ENCODE measurements around the gene SCFD2. TPM values are rescaled to one million over a fixed set of nuclear protein-coding genes. Genes with fewer than 3 reads are reported as not detected.

SCFD2 gene
- total and polyA plus RNA-seq, 2 of the 8 experiments (the other 6 are each of a cell fraction or from before 2014, with no cell fraction given): 6.2 to 10.2 TPM

GRCh38 chr4:52926196-52926974 is 439.5 kb downstream of the SCFD2 start (continued):
- TF ChIP-seq CHD7 (IDR thresholded peaks at IDR 0.05; ENCODE audit: insufficient replicate concordance, low read length) (no peak), CEBPB (IDR thresholded peaks at IDR 0.05; ENCODE audit: low read depth, low read length) (no peak), ATF2 (IDR thresholded peaks at IDR 0.05; ENCODE audit: low read length) (no peak), SIRT6 (IDR thresholded peaks at IDR 0.05; ENCODE audit: low read length) (no peak), ZNF274 (IDR thresholded peaks at IDR 0.05; ENCODE audit: borderline replicate concordance, extremely low read depth, low read length) (no peak)

Data from H1 (cell line).